HEK293T (cell line): ENCODE data around the gene FSD1.

Experiments
- ELF4 ChIP-seq: fragments of 450-650 bp; IDR thresholded peaks from 2 replicates; pipeline ENCODE4 v1.6.1; 2017; ENCODE audit warnings: antibody characterized with exemption
- FOXK2 ChIP-seq: fragments of 450-650 bp; IDR thresholded peaks from 2 replicates; pipeline ENCODE4 v1.6.1; 2016; ENCODE audit warnings: mild to moderate bottlenecking
- HDGF ChIP-seq: fragments of 450-650 bp; IDR thresholded peaks from 2 replicates; pipeline ENCODE4 v1.6.1; 2017; ENCODE audit warnings: antibody characterized with exemption, borderline replicate concordance
- L3MBTL2 ChIP-seq: fragments of 450-650 bp; conservative IDR thresholded peaks from 2 replicates; pipeline ENCODE4 v1.6.1; 2016; ENCODE audit warnings: mild to moderate bottlenecking
- NFRKB ChIP-seq: fragments of 450-650 bp; IDR thresholded peaks from 2 replicates; pipeline ENCODE4 v1.6.1; 2016; ENCODE audit warnings: mild to moderate bottlenecking, moderate library complexity
- SP1 ChIP-seq: fragments of 450-650 bp; IDR thresholded peaks from 2 replicates; pipeline ENCODE4 v1.6.1; 2017
- SUZ12 ChIP-seq: fragments of 450-650 bp; IDR thresholded peaks from 2 replicates; pipeline ENCODE4 v1.6.1; 2016; ENCODE audit warnings: mild to moderate bottlenecking

DNA sequence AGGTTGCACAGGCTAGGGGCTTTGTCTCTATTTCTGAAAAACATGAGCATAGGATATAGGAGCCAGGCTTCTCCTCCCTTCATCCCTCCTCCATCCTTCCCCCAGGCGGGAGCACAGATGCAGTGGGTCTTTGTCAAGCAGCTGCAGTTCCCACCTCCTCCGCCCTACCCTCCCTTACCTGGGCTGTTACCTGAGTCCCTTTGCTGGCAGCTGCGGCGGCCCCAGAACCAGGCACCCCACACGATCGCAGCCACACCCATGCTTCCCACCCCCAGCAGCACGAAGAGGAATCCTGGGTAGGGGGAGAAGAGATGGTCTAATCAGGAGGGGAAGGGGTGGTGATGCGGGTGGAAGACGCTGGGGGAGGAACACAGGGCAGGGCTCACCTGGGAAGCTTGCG is 10.0 kb upstream of the FSD1 start:
- TF ChIP-seq L3MBTL2 (no peak), ELF4 (no peak), NFRKB (no peak), FOXK2 (no peak), SUZ12 (no peak), SP1 (no peak), HDGF (no peak)
